Tibial artery (tissue), 4 donors: Measurements from ENCODE around the gene INPP5A.
"Not testable (repeated sequence)": the region's sequence is repeated elsewhere in the genome, so short reads cannot be mapped to it uniquely, and the experiment has no call there.

Source experiments
- DNase-seq, 2 donors: peaks; one replicate each; pipeline ENCODE4 v3.0.0-alpha.2; 2019
- H3K27ac ChIP-seq, 2 donors: fragments of 200-600 bp; sonication (generic) in 1 of 2; 1 replicate in 1 of 2; 2 replicates in 1 of 2; pipeline ENCODE4 v1.5.1; 2018 to 2019; ENCODE audit warnings: mild to moderate bottlenecking in 1 of 2
- H3K27me3 ChIP-seq, 2 donors: fragments of 200-600 bp; sonication (generic) in 1 of 2; one replicate each; pipeline versions ENCODE4 v1.5.1 to v1.6.0; 2016 to 2019
- H3K36me3 ChIP-seq, 3 donors: fragments of 200-600 bp; sonication (generic) in 2 of 3; one replicate each; pipeline ENCODE4 v1.5.1; 2016 to 2019; ENCODE audit warnings: mild to moderate bottlenecking in 2 of 3
- H3K4me1 ChIP-seq, 4 donors: fragments of 200-600 bp; sonication (generic) in 2 of 4; 1 replicate in 3 of 4; 2 replicates in 1 of 4; pipeline ENCODE4 v1.5.1; 2016 to 2019
- H3K4me3 ChIP-seq, 2 donors: fragments of 200-600 bp; sonication (generic) in 1 of 2; 1 replicate in 1 of 2; 2 replicates in 1 of 2; pipeline ENCODE4 v1.5.1; 2018 to 2019; ENCODE audit warnings: mild to moderate bottlenecking in 2 of 2
- H3K9me3 ChIP-seq, 3 donors: fragments of 200-600 bp; sonication (generic) in 1 of 3; one replicate each; pipeline ENCODE4 v1.5.1; 2016 to 2019
- intact Hi-C: fragments of 100-400 bp; cut with DNase I; formaldehyde crosslinking; loops from one replicate; pipeline ENCODE4 v1.15.0; 2023; ENCODE audit warnings: low total_unique reads
- TF ChIP-seq, protein P1 (sequence below), 2 experiments: fragments of 200-600 bp in 1 of 2; fragments of 450-650 bp in 1 of 2; IDR thresholded peaks; one replicate each; pipeline ENCODE4 v1.5.1; 2017 to 2019; ENCODE audit warnings: antibody characterized with exemption in 2 of 2, mild to moderate bottlenecking in 1 of 2, moderate library complexity in 1 of 2

The INPP5A gene

DNA sequence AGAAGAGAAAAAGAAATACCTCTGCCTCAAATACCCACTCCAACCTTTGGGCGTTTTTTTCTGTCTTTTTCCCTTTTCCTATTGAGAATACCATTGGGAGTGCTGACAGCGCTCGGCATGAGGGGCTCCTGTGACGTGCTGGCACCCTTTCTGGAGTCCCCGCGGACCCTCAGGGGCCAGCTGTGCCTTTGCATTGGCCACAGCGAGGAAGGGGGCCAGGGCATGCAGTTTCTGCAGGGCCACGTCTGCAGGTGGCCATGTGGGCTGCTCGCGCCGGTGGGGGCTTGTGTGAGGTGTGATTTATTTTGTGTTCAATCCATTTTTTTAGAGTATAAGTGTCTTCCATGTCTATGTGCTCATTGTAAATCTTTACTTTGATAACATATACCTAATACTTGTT, 57.4 kb downstream of the INPP5A start:
- TF ChIP-seq, protein P1, sequence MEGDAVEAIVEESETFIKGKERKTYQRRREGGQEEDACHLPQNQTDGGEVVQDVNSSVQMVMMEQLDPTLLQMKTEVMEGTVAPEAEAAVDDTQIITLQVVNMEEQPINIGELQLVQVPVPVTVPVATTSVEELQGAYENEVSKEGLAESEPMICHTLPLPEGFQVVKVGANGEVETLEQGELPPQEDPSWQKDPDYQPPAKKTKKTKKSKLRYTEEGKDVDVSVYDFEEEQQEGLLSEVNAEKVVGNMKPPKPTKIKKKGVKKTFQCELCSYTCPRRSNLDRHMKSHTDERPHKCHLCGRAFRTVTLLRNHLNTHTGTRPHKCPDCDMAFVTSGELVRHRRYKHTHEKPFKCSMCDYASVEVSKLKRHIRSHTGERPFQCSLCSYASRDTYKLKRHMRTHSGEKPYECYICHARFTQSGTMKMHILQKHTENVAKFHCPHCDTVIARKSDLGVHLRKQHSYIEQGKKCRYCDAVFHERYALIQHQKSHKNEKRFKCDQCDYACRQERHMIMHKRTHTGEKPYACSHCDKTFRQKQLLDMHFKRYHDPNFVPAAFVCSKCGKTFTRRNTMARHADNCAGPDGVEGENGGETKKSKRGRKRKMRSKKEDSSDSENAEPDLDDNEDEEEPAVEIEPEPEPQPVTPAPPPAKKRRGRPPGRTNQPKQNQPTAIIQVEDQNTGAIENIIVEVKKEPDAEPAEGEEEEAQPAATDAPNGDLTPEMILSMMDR (IDR thresholded peaks at IDR 0.05) = no peak
- peaks cover 0 to 99% (median 65%) of the 10 kb centered on the region in 4 donors for H3K4me1 ChIP-seq
- no peak for DNase-seq

DNA sequence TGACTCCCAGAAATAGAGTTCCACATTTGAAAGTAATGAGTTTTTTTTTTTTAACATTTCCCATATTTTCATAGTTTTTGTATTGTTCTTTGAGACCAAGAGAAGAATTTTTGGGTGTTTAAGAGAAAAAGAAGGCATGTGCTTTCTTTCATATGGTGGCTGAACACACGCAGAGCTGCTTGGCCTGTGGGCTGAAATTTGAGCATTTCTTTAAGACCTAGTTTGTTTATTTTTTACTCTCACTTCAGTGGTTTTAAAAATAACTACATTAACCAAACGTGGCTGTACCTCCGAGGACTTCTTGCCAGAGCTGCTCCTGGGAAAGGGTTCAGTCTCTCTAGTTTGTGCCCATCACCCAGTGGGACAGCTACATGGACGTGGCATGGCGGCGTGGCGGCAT, 58.3 kb downstream of the INPP5A start:
- H3K27ac ChIP-seq = peak overlapping the region in 1 of 2 donors; percentile 80
- TF ChIP-seq, protein P1 (IDR thresholded peaks at IDR 0.05) = no peak
- no peaks in the 10 kb centered on the region for H3K36me3 ChIP-seq
- peaks cover 0 to 95% (median 58%) of the 10 kb centered on the region in 4 donors for H3K4me1 ChIP-seq
- no peaks in the 10 kb centered on the region for H3K9me3 ChIP-seq
- no peaks in the 10 kb centered on the region for H3K27me3 ChIP-seq
- no peak for DNase-seq
- intact Hi-C loops = no loop called here
- no peak overlapping the region for H3K4me3 ChIP-seq

More for the DNA sequence above, 57.4 kb downstream of the INPP5A start:
- no peaks in the 10 kb centered on the region for H3K9me3 ChIP-seq
- H3K27me3 ChIP-seq = no peaks in the 10 kb centered on the region
- H3K4me3 ChIP-seq = no peak overlapping the region
- peak overlapping the region in 1 of 2 donors; percentile 80 for H3K27ac ChIP-seq
- no peaks in the 10 kb centered on the region for H3K36me3 ChIP-seq
- intact Hi-C loops = no loop called here

DNA sequence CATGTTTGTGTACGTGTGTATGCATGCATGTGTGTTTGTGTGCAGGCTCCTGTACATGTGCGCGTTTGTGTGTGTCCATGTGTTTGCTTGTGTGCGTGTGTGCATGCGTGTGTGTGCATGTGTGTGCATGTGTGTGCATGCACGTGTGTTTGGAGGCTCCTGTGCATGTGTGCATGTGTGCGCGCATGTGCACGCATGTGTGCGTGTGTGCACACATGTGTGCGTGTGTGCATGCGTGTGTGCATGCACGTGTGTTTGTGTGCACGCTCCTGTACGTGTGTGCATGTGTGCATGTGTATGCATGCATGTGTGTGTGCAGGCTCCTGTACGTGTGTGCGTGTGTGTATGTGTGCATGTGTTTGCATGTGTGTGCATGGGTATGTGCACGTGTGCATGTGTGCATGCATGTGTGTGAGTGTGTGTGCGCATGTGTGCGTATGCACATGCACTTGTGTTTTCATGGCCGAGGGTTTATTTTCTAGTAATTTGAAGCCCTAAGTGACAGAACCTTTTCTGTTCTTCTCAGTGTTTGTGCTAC, 59.2 kb downstream of the INPP5A start:
- TF ChIP-seq, protein P1 (IDR thresholded peaks at IDR 0.05) = no peak
- Histone ChIP-seq H3K4me3 (no peak overlapping the region), H3K36me3 (no peaks in the 10 kb centered on the region), H3K27me3 (no peaks in the 10 kb centered on the region), H3K27ac (no peak overlapping the region), H3K4me1 (peaks cover 0 to 95% (median 55%) of the 10 kb centered on the region in 4 donors), H3K9me3 (no peaks in the 10 kb centered on the region)
- DNase-seq = no peak
- intact Hi-C loops = no loop called here

DNA sequence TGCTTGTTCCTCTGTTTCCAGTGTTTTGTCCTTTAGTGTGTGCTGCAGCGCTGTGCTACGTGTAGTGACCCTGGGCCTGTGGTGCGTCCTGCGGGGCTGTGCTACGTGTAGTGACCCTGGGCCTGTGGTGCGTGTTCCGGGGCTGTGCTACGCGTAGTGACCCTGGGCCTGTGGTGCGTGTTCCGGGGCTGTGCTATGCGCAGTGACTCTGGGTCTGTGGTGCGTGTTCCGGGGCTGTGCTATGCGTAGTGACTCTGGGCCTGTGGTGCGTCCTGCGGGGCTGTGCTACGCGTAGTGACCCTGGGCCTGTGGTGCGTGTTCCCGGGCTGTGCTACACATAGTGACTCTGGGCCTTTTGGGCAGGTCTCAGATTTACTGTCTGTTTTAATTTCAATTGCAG, 60.1 kb downstream of the INPP5A start:
- TF ChIP-seq, protein P1 (IDR thresholded peaks at IDR 0.05) = no peak
- Histone ChIP-seq H3K27me3 (no peaks in the 10 kb centered on the region), H3K9me3 (no peaks in the 10 kb centered on the region), H3K36me3 (no peaks in the 10 kb centered on the region), H3K4me3 (no peak overlapping the region), H3K4me1 (peaks cover 0 to 95% (median 54%) of the 10 kb centered on the region in 4 donors), H3K27ac (no peak overlapping the region)
- intact Hi-C loops = no loop called here
- DNase-seq = no peak

DNA sequence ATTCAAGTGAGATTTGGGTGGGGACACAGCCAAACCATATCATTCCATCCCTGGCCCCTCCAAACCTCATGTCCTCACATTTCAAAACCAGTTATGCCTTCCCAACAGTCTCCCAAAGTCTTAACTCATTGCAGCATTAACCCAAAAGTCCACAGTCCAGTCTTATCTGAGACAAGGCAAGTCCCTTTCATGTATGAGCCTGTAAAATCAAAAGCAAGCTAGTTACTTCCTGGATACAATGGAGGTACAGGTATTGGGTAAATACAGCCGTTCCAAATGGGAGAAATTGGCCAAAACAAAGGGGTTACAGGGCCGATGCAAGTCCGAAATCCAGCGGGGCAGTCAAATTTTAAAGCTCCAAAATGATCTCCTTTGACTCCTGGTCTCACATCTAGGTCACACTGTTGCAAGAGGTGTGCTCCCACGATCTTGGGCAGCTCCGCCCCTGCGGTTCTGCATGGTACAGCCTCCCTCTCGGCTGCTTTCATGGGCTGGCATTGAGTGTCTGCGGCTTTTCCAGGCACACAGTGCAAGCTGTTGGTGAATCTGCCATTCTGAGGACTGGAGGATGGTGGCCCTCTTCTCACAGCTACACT, 61.5 kb downstream of the INPP5A start:
- H3K9me3 ChIP-seq, H3K4me3 ChIP-seq, H3K36me3 ChIP-seq, H3K27ac ChIP-seq, H3K27me3 ChIP-seq, DNase-seq, intact Hi-C loops: not testable (repeated sequence)
- H3K4me1 ChIP-seq = peaks cover 0 to 95% (median 48%) of the 10 kb centered on the region in 4 donors

DNA sequence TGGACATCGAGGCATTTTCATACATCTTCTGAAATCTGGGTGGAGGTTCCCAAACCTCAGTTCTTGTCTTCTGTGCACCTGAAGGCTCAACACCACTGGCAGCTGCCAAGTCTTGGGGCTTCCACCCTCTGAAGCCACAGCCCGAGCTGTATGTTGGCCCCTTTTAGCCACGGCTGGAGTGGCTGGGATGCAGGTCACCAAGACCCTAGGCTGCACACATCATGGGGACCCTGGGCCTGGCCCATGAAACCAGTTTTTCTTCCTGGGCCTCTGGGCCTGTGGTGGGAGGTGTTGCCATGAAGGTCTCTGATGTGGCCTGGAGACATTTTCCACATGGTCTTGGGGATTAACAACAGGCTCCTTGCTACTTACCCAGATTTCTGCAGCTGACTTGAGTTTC, 62.1 kb downstream of the INPP5A start:
- Histone ChIP-seq H3K4me1 (peaks cover 0 to 94% (median 44%) of the 10 kb centered on the region in 4 donors), H3K36me3 (no peaks in the 10 kb centered on the region), H3K4me3 (no peak overlapping the region), H3K9me3 (no peaks in the 10 kb centered on the region), H3K27me3 (no peaks in the 10 kb centered on the region), H3K27ac (no peak overlapping the region)
- TF ChIP-seq, protein P1 (IDR thresholded peaks at IDR 0.05) = no peak
- intact Hi-C loops = no loop called here
- no peak for DNase-seq
